Measurements from ENCODE around the gene COTL1. TPM values are rescaled to one million over a fixed set of nuclear protein-coding genes. Genes with fewer than 3 reads are reported as not detected.

Gene COTL1
- total RNA-seq, 1 experiment from 2014 or later, result 162 TPM

DNA sequence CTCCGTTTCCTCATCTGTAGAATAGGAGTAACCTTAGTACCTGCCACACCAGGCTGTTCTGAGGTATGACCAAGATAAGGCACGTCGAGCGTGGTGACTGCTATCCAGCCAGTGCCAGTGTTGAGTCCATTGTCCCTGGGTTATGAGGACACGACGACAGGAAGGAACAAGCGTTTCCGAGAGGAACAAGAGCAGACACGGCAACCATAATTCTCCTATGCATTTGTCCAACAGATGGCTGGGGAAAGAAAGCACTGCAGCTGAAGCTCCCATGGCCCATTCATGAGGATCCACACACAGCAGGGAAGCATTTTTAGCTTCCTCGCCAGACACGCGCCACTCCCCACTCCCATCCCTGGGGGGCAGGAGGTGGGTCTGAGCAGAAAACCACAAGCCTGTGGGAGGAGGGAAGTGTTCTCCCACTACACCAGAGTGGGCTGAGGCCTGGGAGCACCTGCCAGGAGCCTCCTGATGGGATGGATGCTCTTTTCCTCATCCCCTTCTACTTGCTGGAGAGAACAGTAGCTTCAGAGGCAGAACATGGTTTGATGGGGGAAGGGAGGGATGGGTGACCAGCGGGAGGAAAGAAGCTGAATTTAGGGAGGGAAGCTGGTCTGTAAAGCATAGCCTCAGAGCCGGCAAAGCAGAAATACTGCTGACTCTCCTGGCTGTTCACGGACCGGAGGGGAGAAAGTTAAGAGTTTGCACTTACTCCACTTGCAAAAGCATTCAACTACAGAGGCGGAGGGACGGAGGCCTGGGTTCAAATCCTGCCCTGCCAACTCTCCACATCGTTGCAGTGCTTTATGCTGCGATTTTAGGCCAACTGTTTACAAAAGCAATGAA lies 2.7 kb downstream of the COTL1 start:
- Histone ChIP-seq H3K4me2 (ENCODE audit: low read depth, low read length, poor library complexity, severe bottlenecking) (no peak overlapping the region), H4K20me1 (ENCODE audit: insufficient read depth, low read depth, low read length) (peaks cover 5% of the 10 kb centered on the region; the same call in 1 of the 2 replicates), H3K4me3 (ENCODE audit: low read length) (no peak overlapping the region), H3K9me2 (replicated peaks; ENCODE audit: insufficient read depth, low read length) (no peaks in the 10 kb centered on the region), H3K79me2 (ENCODE audit: low read length) (peaks cover 68% of the 10 kb centered on the region), H3K9ac (ENCODE audit: low read length) (no peak overlapping the region; the same call in 1 of the 2 replicates), H3K36me3 (ENCODE audit: insufficient read depth, low read length) (peaks cover 37% of the 10 kb centered on the region), H3K27ac (ENCODE audit: low read length) (peak overlapping the region; percentile 77; the same call in 1 of the 2 replicates), H3K4me1 (ENCODE audit: low read length) (peaks cover 33% of the 10 kb centered on the region), H3K9me3 (ENCODE audit: low read length) (no peaks in the 10 kb centered on the region), H3K27me3 (ENCODE audit: low read length) (no peaks in the 10 kb centered on the region), H2AFZ (ENCODE audit: low read length) (no peak overlapping the region)
- no peak for DNase-seq

DNA sequence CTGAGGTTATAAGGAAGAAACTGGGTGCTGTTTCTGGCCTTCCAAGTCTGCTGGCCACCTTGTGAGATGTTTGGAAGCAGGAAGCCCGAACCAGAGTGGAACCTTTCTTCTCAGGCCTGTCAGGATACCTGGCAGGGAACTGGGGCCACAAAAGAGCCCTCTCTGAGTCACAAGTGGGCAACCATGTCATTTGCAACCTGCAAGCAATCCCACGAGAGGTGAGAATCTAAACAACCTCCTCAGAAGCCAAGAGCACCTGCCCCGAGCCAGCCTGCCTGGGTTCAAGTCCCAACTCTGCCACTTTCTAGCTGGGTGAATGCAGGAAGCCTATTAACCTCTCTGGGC lies 3.3 kb downstream of the COTL1 start:
- Histone ChIP-seq H4K20me1 (ENCODE audit: insufficient read depth, low read depth, low read length) (peaks cover 5% of the 10 kb centered on the region; the same call in 1 of the 2 replicates), H3K9me3 (ENCODE audit: low read length) (no peaks in the 10 kb centered on the region), H3K36me3 (ENCODE audit: insufficient read depth, low read length) (peaks cover 42% of the 10 kb centered on the region), H3K27me3 (ENCODE audit: low read length) (no peaks in the 10 kb centered on the region), H3K27ac (ENCODE audit: low read length) (no peak overlapping the region), H3K9me2 (replicated peaks; ENCODE audit: insufficient read depth, low read length) (no peaks in the 10 kb centered on the region), H3K4me1 (ENCODE audit: low read length) (peaks cover 34% of the 10 kb centered on the region), H3K4me3 (ENCODE audit: low read length) (no peak overlapping the region), H2AFZ (ENCODE audit: low read length) (no peak overlapping the region), H3K9ac (ENCODE audit: low read length) (no peak overlapping the region), H3K4me2 (ENCODE audit: low read depth, low read length, poor library complexity, severe bottlenecking) (no peak overlapping the region), H3K79me2 (ENCODE audit: low read length) (peaks cover 74% of the 10 kb centered on the region)
- no peak for DNase-seq

DNA sequence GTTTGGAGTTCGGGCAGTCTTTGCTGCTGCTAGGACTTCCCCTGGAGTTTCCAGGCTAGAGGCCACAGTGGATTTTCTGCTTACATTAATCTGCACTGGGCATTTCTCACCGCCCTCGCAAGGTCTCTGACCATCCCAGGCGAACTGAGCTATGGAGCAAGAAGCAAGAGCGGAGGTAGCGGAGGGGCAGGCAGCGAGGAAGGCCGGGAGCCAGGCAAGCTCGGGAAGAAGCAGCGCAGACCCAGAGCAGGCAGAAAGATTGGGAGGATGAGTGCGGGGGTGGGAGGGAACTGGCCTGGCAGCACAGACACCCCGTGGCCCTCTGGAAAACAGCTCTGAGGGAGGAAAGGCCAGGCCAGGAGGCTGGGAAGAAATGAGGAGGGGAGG lies 3.8 kb downstream of the COTL1 start:
- DNase-seq, result no peak
- Histone ChIP-seq H2AFZ (ENCODE audit: low read length) (no peak overlapping the region), H3K27me3 (ENCODE audit: low read length) (no peaks in the 10 kb centered on the region), H3K9ac (ENCODE audit: low read length) (no peak overlapping the region), H3K4me2 (ENCODE audit: low read depth, low read length, poor library complexity, severe bottlenecking) (no peak overlapping the region), H3K79me2 (ENCODE audit: low read length) (peaks cover 79% of the 10 kb centered on the region), H3K9me3 (ENCODE audit: low read length) (no peaks in the 10 kb centered on the region), H3K4me3 (ENCODE audit: low read length) (no peak overlapping the region), H3K36me3 (ENCODE audit: insufficient read depth, low read length) (peaks cover 42% of the 10 kb centered on the region), H4K20me1 (ENCODE audit: insufficient read depth, low read depth, low read length) (peaks cover 5% of the 10 kb centered on the region; the same call in 1 of the 2 replicates), H3K27ac (ENCODE audit: low read length) (no peak overlapping the region), H3K4me1 (ENCODE audit: low read length) (peaks cover 33% of the 10 kb centered on the region), H3K9me2 (replicated peaks; ENCODE audit: insufficient read depth, low read length) (no peaks in the 10 kb centered on the region)

DNA sequence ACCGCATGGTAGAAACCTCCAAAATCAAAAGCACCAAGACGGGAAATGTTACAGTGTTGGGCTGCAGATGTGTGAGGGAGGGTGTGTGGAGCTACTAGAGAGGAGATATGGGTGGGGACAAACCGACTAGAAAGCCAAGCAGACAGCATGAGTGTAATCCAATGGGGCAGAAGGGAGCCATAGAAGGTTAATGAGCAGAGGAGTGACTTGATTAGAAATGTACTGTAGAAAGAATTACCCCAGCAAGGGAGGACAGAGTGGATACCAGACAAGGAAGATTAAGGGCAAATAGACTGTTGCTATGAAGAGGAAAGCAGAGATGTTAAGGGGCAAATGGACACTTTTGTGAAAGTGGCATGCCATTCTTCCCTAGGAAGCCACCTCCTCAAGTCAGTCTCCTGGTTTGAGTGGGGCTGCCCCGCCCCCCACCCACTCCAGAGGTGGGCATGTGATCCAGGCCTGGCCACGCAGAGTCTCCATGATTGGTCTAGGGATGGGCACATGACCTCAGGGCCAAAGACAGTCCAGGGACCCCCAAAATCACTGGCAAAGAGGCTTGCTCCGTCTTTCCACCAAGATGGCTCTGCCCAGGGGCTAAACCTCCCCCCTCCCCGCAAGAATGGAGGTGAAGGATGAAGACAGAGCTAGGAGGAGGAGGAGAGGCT lies 4.3 kb downstream of the COTL1 start:
- H4K20me1 ChIP-seq (ENCODE audit: insufficient read depth, low read depth, low read length), result peaks cover 5% of the 10 kb centered on the region; the same call in 1 of the 2 replicates
- H3K9me2 ChIP-seq (replicated peaks; ENCODE audit: insufficient read depth, low read length), result no peaks in the 10 kb centered on the region
- H3K27ac ChIP-seq (ENCODE audit: low read length), result no peak overlapping the region
- H3K4me3 ChIP-seq (ENCODE audit: low read length), result no peak overlapping the region
- H3K4me2 ChIP-seq (ENCODE audit: low read depth, low read length, poor library complexity, severe bottlenecking), result no peak overlapping the region
- no peaks in the 10 kb centered on the region for H3K27me3 ChIP-seq (ENCODE audit: low read length)
- H3K79me2 ChIP-seq (ENCODE audit: low read length), result peaks cover 85% of the 10 kb centered on the region
- DNase-seq, result no peak
- no peak overlapping the region for H2AFZ ChIP-seq (ENCODE audit: low read length)
- H3K9ac ChIP-seq (ENCODE audit: low read length), result no peak overlapping the region
- H3K4me1 ChIP-seq (ENCODE audit: low read length), result peaks cover 33% of the 10 kb centered on the region
- peaks cover 42% of the 10 kb centered on the region for H3K36me3 ChIP-seq (ENCODE audit: insufficient read depth, low read length)
- H3K9me3 ChIP-seq (ENCODE audit: low read length), result no peaks in the 10 kb centered on the region

DNA sequence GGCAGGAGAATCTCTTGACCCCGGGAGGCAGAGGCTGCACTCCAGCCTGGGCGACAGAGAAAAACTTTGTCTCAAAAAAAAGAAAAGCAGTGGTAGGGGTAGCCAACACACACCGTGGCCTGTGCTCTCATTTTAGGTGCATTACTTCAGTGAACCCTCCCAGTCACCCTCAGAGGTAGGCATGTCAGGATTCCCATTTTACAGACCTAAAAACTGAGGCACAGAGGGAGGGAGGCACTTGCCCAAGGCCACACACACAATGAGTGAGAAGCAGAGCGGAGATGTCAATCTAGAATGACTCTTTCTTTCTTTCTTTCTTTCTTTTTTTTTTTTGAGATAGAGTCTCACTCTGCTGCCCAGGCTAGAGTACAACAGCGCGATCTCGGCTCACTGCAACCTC lies 5.2 kb downstream of the COTL1 start:
- Histone ChIP-seq H3K9ac (ENCODE audit: low read length) (no peak overlapping the region), H3K27ac (ENCODE audit: low read length) (no peak overlapping the region), H3K4me1 (ENCODE audit: low read length) (peaks cover 39% of the 10 kb centered on the region), H4K20me1 (ENCODE audit: insufficient read depth, low read depth, low read length) (peaks cover 5% of the 10 kb centered on the region; the same call in 1 of the 2 replicates), H2AFZ (ENCODE audit: low read length) (no peak overlapping the region), H3K9me2 (replicated peaks; ENCODE audit: insufficient read depth, low read length) (no peaks in the 10 kb centered on the region), H3K4me2 (ENCODE audit: low read depth, low read length, poor library complexity, severe bottlenecking) (no peak overlapping the region), H3K4me3 (ENCODE audit: low read length) (no peak overlapping the region), H3K36me3 (ENCODE audit: insufficient read depth, low read length) (peaks cover 42% of the 10 kb centered on the region), H3K27me3 (ENCODE audit: low read length) (no peaks in the 10 kb centered on the region), H3K9me3 (ENCODE audit: low read length) (no peaks in the 10 kb centered on the region), H3K79me2 (ENCODE audit: low read length) (peaks cover 91% of the 10 kb centered on the region)
- no peak for DNase-seq

DNA sequence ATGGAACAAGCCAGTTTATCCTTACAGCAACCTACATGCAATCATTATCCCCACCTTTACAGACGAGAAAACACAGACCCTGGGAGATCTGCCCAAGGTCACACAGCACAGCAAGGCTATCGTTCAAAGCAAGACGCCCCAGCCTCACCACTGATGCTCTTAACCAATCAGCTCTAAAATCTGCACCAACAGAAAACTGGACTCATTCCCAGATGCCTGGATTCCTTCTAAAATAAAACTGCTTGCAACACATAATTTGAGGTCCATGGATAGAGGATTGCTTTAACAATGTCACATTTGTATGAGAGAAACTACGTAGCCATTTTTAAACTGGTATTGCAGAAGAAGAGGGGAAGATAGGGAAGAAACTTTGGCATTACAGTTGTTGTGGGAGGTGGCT lies 6.8 kb downstream of the COTL1 start:
- Histone ChIP-seq H3K9me2 (replicated peaks; ENCODE audit: insufficient read depth, low read length) (no peaks in the 10 kb centered on the region), H3K4me1 (ENCODE audit: low read length) (peaks cover 49% of the 10 kb centered on the region), H3K36me3 (ENCODE audit: insufficient read depth, low read length) (peaks cover 53% of the 10 kb centered on the region), H4K20me1 (ENCODE audit: insufficient read depth, low read depth, low read length) (peaks cover 8% of the 10 kb centered on the region; the same call in 1 of the 2 replicates), H3K4me2 (ENCODE audit: low read depth, low read length, poor library complexity, severe bottlenecking) (no peak overlapping the region), H3K27ac (ENCODE audit: low read length) (no peak overlapping the region), H3K27me3 (ENCODE audit: low read length) (no peaks in the 10 kb centered on the region), H3K9ac (ENCODE audit: low read length) (no peak overlapping the region), H3K9me3 (ENCODE audit: low read length) (no peaks in the 10 kb centered on the region), H2AFZ (ENCODE audit: low read length) (no peak overlapping the region), H3K79me2 (ENCODE audit: low read length) (peaks cover 92% of the 10 kb centered on the region), H3K4me3 (ENCODE audit: low read length) (no peak overlapping the region)
- DNase-seq, result no peak

DNA sequence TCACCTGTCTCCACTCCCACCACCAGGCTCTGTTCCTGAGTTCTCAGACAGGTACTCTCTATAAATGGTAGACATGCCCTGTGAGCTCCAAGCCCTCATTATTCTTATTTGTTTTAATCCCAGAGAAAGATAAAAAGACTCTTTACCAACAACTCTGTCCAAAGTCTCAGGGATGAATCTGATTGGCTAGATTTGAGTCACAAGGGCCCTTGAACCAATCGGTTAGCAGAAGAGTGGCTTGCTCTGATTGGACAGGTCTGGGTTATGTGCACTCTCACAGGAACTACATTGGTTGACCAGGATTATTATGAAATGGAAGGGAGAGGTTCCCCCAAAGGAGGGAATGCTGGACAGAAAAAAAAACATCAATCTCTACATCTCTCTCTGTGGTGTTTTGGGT lies 7.5 kb downstream of the COTL1 start:
- no peak overlapping the region for H2AFZ ChIP-seq (ENCODE audit: low read length)
- H3K79me2 ChIP-seq (ENCODE audit: low read length), result peaks cover 92% of the 10 kb centered on the region
- H3K9ac ChIP-seq (ENCODE audit: low read length), result no peak overlapping the region
- peaks cover 51% of the 10 kb centered on the region for H3K36me3 ChIP-seq (ENCODE audit: insufficient read depth, low read length)
- peak overlapping the region; percentile 99; the same call in 1 of the 2 replicates for H3K27ac ChIP-seq (ENCODE audit: low read length)
- peaks cover 52% of the 10 kb centered on the region for H3K4me1 ChIP-seq (ENCODE audit: low read length)
- H3K9me2 ChIP-seq (replicated peaks; ENCODE audit: insufficient read depth, low read length), result no peaks in the 10 kb centered on the region
- peaks cover 8% of the 10 kb centered on the region; the same call in 1 of the 2 replicates for H4K20me1 ChIP-seq (ENCODE audit: insufficient read depth, low read depth, low read length)
- H3K4me3 ChIP-seq (ENCODE audit: low read length), result no peak overlapping the region
- H3K4me2 ChIP-seq (ENCODE audit: low read depth, low read length, poor library complexity, severe bottlenecking), result no peak overlapping the region
- no peaks in the 10 kb centered on the region for H3K9me3 ChIP-seq (ENCODE audit: low read length)
- no peaks in the 10 kb centered on the region for H3K27me3 ChIP-seq (ENCODE audit: low read length)
- peak; percentile 66 for DNase-seq

DNA sequence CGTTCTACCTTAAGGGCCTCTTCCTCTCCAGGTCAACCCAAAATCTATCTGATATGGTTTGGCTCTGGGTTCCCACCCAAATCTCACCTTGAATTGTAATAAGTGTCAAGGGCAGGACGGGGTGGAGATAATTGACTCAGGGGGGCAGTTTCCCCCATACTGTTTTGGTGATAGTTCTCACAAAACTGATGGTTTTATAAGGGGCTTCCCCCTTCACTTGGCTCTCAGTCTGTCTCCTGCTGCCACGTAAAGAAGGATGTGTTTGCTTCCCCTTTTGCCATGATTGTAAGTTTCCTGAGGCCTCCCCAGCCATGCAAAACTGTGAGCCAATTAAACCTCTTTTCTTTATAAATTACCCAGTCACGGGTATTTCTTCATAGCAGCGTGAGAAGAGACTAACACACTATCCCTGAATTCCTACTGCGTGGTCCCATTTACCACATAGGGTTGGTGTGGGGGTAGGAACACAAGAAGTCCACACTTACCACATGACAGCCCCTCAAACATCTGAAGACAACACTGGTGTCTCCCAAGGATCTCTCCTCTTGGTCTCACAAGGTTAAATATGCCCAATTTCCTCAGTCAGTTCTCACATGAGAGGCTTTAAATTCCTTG lies 8.2 kb downstream of the COTL1 start:
- no peak overlapping the region for H2AFZ ChIP-seq (ENCODE audit: low read length)
- peak overlapping the region; percentile 99 for H3K27ac ChIP-seq (ENCODE audit: low read length)
- peaks cover 92% of the 10 kb centered on the region for H3K79me2 ChIP-seq (ENCODE audit: low read length)
- no peaks in the 10 kb centered on the region for H3K27me3 ChIP-seq (ENCODE audit: low read length)
- no peaks in the 10 kb centered on the region for H3K9me2 ChIP-seq (replicated peaks; ENCODE audit: insufficient read depth, low read length)
- H4K20me1 ChIP-seq (ENCODE audit: insufficient read depth, low read depth, low read length), result peaks cover 8% of the 10 kb centered on the region; the same call in 1 of the 2 replicates
- H3K9ac ChIP-seq (ENCODE audit: low read length), result no peak overlapping the region
- no peak overlapping the region for H3K4me3 ChIP-seq (ENCODE audit: low read length)
- peak overlapping the region; percentile 62 for H3K4me2 ChIP-seq (ENCODE audit: low read depth, low read length, poor library complexity, severe bottlenecking)
- no peaks in the 10 kb centered on the region for H3K9me3 ChIP-seq (ENCODE audit: low read length)
- peaks cover 59% of the 10 kb centered on the region for H3K4me1 ChIP-seq (ENCODE audit: low read length)
- peaks cover 44% of the 10 kb centered on the region for H3K36me3 ChIP-seq (ENCODE audit: insufficient read depth, low read length)
- DNase-seq, result no peak

Measured in Karpas-422 (cell line).